Right kidney (tissue), 9 donors: ENCODE results near the gene PAFAH1B1.
"Not testable (repeated sequence)": the region's sequence is repeated elsewhere in the genome, so short reads cannot be mapped to it uniquely, and the experiment has no call there.

Source experiments
- DNase-seq: peaks from one replicate; pipeline ENCODE4 v3.0.0-alpha.2; 2016
- long read RNA-seq, 8 donors: transcript quantifications; one replicate each; lab custom pipeline, GENCODE V29; 2026

Gene PAFAH1B1
- long read RNA-seq, donor 1, full-length matches to known transcripts, result 22 of 32 reads
- long read RNA-seq, donor 1, partial matches to known transcripts, result 10 of 32 reads
- long read RNA-seq, donor 1, other reads (novel, unspliced or antisense), result 0 of 32 reads
- long read RNA-seq, donor 2, full-length matches to known transcripts, result 16 of 16 reads
- long read RNA-seq, donor 2, partial matches to known transcripts, result 0 of 16 reads
- long read RNA-seq, donor 2, other reads (novel, unspliced or antisense), result 0 of 16 reads
- long read RNA-seq, donor 3, full-length matches to known transcripts, result 20 of 20 reads
- long read RNA-seq, donor 3, partial matches to known transcripts, result 0 of 20 reads
- long read RNA-seq, donor 3, other reads (novel, unspliced or antisense), result 0 of 20 reads
- long read RNA-seq, donor 4, full-length matches to known transcripts, result 29 of 29 reads
- long read RNA-seq, donor 4, partial matches to known transcripts, result 0 of 29 reads
- long read RNA-seq, donor 4, other reads (novel, unspliced or antisense), result 0 of 29 reads
- long read RNA-seq, donor 5, full-length matches to known transcripts, result 28 of 28 reads
- long read RNA-seq, donor 5, partial matches to known transcripts, result 0 of 28 reads
- long read RNA-seq, donor 5, other reads (novel, unspliced or antisense), result 0 of 28 reads
- long read RNA-seq, donor 6, full-length matches to known transcripts, result 17 of 17 reads
- long read RNA-seq, donor 6, partial matches to known transcripts, result 0 of 17 reads
- long read RNA-seq, donor 6, other reads (novel, unspliced or antisense), result 0 of 17 reads
- long read RNA-seq, donor 7, result 0 reads
- long read RNA-seq, donor 8, full-length matches to known transcripts, result 28 of 28 reads
- long read RNA-seq, donor 8, partial matches to known transcripts, result 0 of 28 reads
- long read RNA-seq, donor 8, other reads (novel, unspliced or antisense), result 0 of 28 reads

- DNase-seq, result peak; percentile 98
These were observed at the start of gene PAFAH1B1 for GRCh38 chr17:2592971-2593820. Gene PAFAH1B1 (plus strand): TSS chr17:2593654. CDS start chr17:2638289, 44,635 bp downstream.

- no peak for DNase-seq
These were observed 48.1 kb upstream of the PAFAH1B1 start for GRCh38 chr17:2545393-2545792.

DNA sequence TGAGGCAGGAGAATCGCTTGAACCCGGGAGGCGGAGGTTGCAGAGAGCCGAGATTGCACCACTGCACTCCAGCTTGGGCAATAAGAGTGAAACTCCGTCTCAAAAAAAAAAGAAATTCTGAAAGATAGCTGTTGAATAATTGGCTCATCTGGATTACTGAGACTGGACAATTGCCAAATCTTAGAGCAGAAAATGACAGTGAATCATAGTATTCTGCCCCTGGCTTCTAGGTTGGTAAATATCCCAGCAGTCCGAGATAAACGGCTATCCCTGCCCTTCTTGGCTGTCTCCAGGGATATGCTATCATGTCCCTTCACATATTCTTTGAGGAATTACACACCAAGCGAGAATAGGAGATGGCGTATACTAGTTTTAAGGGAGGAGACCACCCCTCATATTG, 46.3 kb upstream of the PAFAH1B1 start:
- no peak for DNase-seq

GRCh38 chr17:2548026-2548425, 45.4 kb upstream of the PAFAH1B1 start:
- not testable (repeated sequence) for DNase-seq

DNA sequence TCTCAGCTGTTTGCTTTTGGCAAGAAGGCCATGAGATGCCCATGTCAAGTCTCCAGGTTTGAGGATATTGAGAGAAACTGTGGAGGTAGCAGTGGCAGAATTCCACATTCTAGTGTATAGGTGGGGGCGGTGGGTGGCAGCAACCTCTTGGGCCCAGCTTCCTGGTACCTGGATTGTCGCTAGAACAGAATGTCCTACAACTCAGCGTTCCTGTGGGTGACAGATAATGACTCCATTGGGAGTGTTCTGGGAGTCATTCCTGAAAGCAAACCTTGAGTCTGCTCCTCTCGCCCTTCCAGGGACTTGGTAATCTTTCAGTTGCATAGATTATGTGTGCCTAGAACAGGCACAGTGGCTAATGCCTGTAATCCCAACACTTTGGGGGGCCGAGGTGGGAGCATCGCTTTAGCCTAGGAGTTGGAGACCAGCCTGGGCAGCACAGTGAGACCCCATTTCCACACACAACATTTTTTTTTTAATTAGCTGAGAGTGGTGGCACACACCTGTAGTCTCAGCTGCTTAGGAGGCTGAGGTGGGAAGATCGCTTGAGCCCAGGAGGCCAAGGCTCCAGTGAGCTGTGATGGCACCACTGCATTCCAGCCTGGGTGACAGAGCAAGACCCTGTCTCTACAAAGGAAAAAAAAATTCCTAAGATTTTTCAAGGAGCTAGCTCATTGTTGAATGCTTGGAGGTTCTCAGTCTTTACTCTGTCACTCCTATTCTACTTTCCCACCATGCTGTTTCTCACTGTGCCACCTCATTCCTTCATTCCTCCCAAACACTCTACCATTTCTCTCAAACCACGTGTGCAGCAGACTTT, 43.9 kb upstream of the PAFAH1B1 start:
- no peak for DNase-seq

DNA sequence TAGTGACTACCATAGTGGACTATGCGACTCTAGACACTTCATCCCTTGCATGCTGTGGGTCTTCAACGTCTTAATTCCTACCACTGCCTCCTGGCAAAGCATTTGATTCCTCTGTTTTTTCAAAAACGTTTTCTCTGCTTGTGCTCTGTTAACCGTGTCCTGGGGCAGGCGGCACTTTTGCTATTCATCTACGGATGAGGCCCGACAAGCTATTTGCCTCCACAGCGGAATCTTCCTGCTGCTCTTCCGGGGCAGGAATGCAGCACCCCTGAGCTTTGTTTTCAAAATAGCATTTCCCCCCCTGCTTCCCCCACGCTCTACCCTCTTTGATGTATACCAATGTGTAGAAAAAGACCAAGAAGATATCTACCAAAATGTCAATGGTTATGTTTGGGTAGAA, 42.0 kb upstream of the PAFAH1B1 start:
- DNase-seq, result peak; percentile 11

DNA sequence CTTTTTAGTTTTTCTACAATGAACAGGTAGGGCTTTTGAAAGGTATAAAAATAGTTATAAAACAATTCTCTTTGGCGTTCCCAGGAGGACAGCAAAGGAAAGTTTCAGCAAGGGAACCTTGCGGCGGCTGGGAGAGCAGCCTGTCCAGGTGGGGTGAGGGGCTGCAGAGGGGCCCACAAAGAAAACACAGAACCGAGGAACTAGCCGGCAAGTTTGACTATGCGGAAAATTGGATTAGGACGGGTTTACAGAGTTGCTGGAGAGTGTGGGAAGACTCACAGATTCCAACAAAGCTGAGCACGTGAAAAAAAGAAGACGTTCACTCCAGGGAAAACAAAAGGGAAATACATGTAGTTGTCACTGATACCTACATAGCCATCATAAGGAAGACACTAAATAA, 41.5 kb upstream of the PAFAH1B1 start:
- DNase-seq, result peak; percentile 8

GRCh38 chr17:2560658-2561057, 32.8 kb upstream of the PAFAH1B1 start:
- DNase-seq, result no peak

- DNase-seq, result no peak
These were observed 31.1 kb upstream of the PAFAH1B1 start for GRCh38 chr17:2562162-2562858.

DNA sequence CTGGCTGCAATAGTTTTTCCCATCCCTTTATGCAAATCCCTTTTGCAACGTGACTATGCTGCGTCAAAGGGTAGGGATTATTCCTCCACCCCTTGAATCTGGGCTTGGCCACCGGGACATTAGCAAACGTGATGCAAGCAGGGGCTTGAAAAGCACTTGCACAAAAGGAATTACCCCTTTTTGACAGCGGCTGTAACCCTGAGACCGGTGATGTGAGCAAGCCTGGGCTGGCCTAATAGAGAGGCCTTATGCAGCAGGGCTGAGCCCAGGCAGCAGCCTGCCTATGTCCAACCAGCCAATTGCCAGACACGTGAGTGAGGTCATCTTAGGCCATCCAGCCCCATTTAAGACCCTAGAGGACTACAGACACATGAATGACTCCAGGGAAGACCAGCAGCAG, 30.4 kb upstream of the PAFAH1B1 start:
- DNase-seq, result no peak

DNA sequence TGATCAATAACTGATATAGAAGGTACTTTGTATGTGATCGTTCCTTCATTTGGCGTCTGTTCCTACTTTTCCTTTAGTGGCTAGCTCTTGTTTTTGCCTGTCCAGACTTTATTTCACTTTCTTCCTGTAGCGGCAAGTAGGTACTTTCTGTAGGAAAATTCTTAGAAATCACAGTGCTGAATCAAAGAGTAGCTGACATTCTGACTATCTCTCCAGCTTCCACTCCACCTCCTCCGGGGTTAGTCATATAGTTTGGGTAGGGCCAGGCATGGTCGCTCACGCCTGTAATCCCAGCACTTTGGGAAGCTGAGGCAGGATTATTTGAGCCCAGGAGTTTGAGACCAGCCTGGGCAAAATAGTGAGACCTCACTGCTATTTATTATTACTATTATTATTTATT, 29.9 kb upstream of the PAFAH1B1 start:
- DNase-seq, result no peak

- DNase-seq, result no peak
These were observed 28.6 kb upstream of the PAFAH1B1 start for GRCh38 chr17:2564877-2565276.

DNA sequence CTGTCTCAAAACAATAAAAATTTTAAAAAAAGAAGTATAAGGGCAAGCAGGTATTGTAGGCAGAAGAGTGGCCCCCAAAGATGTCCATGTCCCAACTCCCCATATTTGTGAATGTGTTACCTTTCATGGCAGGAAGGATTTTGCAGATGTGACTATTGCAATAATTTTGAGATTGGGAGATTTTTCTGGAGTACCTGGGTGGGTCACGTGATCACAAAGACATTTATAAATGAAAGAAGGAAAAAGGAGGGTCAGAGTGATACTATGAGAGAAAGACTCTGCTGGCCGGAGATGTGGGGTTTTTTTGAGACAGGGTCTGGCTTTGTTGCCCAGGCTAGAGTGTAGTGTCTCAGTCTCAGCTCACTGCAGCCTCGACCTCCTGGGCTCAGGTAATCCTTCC, 27.4 kb upstream of the PAFAH1B1 start:
- DNase-seq, result no peak

GRCh38 chr17:2571523-2572303, 21.7 kb upstream of the PAFAH1B1 start:
- DNase-seq, result no peak

DNA sequence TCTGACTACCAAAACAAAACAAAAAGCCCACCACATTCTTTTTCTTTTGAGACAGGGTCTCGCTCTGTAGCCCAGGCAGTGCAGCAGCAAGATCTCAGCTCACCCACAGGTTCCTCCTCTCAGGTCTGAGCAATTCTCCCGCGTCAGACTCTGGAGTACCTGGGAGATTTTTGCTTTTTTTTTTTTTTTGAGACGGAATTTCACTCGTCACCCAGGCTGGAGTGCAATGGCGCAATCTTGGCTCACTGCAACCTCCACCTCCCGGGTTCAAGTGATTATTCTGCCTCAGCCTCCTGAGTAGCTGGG, 21.2 kb upstream of the PAFAH1B1 start:
- DNase-seq, result not testable (repeated sequence)

- no peak for DNase-seq
These were observed 13.3 kb upstream of the PAFAH1B1 start for GRCh38 chr17:2580151-2580550.

- DNase-seq, result no peak
These were observed 12.8 kb upstream of the PAFAH1B1 start for GRCh38 chr17:2580661-2581060.

DNA sequence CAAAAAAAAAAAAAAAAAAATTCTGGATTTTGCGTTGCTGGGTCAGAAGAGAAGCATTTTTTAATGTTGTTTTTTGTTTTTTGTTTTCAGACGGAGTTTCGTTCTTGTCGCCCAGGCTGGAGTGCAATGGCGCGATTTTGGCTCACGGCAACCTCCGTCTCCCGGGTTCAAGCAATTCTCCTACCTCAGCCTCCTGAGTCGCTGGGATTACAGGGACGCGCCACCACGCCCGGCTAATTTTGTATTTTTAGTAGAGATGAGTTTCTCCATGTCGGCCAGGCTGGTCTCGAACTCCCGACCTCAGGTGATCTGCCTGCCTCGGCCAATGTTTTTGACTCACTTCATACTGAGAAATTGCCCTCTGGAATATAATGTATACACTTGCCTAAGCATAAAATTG, 11.0 kb upstream of the PAFAH1B1 start:
- no peak for DNase-seq

DNA sequence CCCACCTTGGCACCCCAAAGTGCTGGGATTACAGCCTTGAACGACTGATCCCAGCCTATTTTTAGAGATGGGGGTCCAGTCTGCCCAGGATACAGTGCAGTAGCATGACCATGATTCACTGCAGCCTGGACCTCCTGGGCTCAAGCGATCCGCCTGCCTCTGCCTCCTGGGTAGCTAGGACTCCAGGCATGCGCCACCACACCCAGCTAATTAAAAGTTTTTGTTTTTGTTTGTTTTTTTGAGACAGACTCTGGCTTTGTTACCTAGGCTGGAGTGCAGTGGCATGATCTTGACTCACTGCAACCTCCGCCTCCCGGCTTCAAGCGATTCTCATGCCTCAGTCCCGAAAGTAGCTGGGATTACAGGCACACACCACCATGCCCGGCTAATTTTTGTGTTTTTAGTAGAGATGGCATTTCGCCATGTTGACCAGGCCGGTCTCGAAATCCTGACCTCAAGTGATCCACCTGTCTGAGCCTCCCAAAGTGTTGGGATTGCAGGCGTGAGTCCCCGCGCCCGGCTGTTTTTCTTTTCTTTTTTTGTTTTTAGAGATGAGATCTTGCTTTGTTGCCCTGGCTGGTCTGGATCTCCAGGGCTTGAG, 2.3 kb upstream of the PAFAH1B1 start:
- no peak for DNase-seq
